ENCODE data around the gene SUPT3H.

The SUPT3H gene

DNA sequence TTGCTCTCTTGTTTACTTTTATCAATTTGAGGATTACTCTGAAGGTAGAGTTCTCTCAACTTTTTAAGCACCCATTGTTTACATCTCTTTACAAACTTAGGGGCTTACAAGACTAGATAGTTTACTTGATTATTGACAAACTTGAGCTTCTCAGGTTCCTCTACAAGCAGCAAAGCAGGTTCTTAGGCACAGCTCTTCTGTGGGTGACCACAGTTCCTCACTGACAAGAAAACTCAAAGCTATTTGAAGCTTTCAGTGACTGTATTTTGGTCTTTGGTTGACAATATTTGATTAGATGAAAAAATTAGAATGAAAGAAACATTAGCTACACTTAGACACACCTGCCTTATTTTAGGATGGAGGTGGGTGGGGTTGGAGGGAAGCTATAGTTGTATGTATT is 376.9 kb downstream of the SUPT3H start:
- no peak overlapping the region for H3K27ac ChIP-seq
- TF ChIP-seq, protein P1, sequence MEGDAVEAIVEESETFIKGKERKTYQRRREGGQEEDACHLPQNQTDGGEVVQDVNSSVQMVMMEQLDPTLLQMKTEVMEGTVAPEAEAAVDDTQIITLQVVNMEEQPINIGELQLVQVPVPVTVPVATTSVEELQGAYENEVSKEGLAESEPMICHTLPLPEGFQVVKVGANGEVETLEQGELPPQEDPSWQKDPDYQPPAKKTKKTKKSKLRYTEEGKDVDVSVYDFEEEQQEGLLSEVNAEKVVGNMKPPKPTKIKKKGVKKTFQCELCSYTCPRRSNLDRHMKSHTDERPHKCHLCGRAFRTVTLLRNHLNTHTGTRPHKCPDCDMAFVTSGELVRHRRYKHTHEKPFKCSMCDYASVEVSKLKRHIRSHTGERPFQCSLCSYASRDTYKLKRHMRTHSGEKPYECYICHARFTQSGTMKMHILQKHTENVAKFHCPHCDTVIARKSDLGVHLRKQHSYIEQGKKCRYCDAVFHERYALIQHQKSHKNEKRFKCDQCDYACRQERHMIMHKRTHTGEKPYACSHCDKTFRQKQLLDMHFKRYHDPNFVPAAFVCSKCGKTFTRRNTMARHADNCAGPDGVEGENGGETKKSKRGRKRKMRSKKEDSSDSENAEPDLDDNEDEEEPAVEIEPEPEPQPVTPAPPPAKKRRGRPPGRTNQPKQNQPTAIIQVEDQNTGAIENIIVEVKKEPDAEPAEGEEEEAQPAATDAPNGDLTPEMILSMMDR (conservative IDR thresholded peaks at IDR 0.05): no peak

DNA sequence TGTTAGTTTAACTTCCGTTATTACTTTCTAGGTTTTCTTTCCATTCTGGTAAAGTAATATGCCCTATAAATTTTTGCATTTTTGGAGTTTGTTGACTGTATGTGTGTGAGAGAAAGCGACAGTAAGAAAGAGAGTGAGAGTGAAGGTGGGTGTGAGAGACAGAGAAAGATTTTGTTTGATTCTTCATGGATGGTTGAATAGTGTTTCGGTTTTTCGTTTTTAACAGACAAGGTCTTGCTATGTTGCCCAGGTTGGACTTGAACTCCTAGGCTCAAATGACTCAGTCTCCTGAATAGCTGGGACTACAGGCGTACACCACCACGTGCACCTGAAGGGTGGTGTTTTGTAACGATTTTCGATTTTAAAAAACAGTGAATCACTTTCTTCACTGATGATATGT is 378.7 kb downstream of the SUPT3H start:
- H3K27ac ChIP-seq: no peak overlapping the region
- TF ChIP-seq, protein P1 (conservative IDR thresholded peaks at IDR 0.05): no peak

DNA sequence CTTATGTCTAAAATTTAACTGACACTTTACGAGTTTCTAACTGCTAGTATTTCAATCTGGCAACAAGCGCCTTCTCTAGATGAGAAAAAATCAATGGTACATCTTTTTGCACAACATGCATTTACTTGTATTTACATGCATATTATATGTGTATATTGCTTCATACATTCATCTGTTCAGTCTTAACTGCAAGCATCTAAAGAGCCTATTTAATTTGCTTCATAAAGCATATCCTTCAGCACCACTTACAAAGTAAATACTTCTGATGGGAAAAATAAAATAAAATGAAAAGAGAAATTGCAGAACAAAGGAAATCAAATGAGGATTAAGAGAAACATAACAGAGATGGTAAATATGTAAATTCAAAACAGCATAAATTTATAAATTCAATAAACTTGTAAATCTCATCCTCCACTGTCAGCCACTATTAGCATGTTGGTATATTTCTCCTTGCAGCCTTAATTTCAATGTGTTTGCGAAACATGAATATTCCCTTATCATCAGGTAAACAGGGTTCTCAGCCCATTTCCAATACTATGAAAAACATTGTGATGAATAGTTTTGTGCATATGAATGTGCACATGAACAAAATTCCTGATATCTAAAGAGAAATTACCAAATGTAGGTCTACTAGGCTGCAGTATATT is 382.1 kb downstream of the SUPT3H start:
- H3K27ac ChIP-seq: no peak overlapping the region
- TF ChIP-seq, protein P1 (conservative IDR thresholded peaks at IDR 0.05): no peak

DNA sequence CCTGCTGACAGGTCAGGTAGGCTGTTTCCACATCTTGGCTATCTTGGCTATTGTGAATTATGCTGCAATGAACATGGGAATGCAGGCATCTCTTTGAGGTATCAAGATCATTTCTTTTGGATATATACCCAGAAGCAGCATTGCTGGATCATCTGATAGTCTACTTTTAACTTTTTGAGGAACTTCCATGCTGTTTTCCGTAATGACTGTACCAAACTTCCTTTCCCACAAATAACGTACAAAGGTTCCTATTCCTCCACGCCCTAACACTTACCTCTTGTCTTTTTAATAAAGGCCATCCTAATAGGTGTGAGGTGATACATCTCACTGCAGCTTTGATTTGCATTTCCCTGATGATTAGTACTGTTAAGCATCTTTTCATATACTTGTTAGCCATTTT is 388.3 kb downstream of the SUPT3H start:
- TF ChIP-seq, protein P1 (conservative IDR thresholded peaks at IDR 0.05): no peak
- no peak overlapping the region for H3K27ac ChIP-seq

DNA sequence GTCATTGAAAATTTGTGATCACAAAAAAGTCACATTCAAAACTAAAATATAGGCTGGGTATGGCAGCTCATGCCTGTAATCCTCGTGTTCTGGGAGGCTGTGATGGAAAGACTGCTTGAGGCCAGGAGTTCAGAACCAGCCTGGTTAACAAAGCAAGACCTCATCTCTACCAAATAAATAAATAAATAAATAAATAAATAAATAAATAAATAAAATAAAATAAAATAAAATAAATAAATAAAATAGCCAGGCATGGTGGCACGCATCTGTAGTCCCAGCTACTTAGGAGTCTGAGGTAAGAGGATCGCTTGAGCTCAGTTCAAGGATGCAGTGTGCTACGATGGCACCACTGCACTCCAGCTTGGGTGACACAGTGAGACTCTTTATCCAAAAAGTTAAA is 392.7 kb downstream of the SUPT3H start:
- TF ChIP-seq, protein P1 (conservative IDR thresholded peaks at IDR 0.05): no peak

DNA sequence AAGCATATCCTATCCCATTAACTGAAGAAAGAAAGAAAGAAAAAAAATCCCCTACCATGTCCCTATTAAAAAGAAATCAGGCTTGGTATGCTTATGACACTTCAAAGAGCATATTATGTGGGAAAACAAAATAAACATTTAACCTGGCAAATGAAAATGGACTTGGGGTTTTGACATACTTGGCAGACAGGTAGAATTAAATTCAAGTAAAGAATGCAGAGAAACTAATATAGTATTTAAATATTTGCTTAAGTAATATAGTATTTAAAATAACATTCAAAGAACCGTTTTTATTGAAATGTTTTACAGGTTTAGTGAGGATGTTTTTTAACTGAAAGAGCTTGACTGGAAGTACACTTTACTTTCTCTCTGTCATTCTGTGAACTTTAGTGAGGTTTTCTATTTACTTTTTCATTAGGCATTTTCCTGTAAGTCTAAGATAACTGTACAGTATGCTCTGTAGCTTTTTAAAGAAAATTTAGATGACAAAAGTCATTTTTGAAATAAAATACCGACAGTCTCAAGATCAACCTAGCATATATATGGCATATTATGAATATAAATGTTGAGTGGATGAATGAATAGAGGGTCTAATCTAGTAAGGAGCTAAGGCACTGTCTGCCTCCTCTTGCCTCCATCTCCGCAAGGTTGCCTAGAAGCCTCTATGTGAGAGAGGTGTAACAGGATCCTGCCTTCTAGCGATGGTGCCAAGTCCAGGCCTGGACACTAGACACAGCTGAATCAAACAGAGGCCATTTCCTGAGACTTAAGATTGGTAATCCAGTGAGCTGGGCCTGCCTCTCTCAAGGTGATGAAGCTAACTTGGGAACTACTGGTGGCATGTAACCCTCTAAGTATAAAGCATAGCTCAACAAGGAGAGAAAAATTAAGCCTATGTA is 394.0 kb downstream of the SUPT3H start:
- peak overlapping the region; percentile 32; the same call in 1 of the 2 replicates for H3K27ac ChIP-seq
- TF ChIP-seq, protein P1 (conservative IDR thresholded peaks at IDR 0.05): no peak

More for the DNA sequence above, 392.7 kb downstream of the SUPT3H start:
- no peak overlapping the region for H3K27ac ChIP-seq

DNA sequence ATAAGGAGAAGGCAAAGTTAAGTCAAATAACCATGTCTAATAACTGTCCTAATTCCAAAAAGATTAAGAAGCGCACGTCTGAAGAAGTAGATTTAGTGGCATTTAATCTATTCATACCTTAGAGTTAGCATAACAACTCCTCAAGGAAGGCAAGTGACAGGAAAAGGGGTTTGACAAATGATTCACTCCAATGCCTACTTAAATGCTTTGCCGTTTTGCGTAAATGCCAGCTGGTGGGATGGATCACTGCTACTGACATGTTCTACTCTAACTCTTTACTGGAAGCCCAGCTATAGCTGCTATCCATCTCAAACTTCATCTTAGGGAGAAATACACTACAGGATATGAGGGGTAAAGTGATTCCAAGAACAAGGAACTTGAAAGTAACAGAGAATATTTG is 396.9 kb downstream of the SUPT3H start:
- H3K27ac ChIP-seq: no peak overlapping the region
- TF ChIP-seq, protein P1 (conservative IDR thresholded peaks at IDR 0.05): no peak

All from VCaP (cell line).